Mesendoderm (in vitro differentiated cells): ENCODE data around the gene ZNF653.
"Not testable (repeated sequence)": the region's sequence is repeated elsewhere in the genome, so short reads cannot be mapped to it uniquely, and the experiment has no call there.

Source experiments
- DNase-seq: peaks from one replicate; pipeline ENCODE4 v3.0.0; 2013
- H2AK5ac ChIP-seq: 2 replicates; pipeline ENCODE4 v1.6.1; 2013; ENCODE audit warnings: low read length, inconsistent platforms
- H2BK120ac ChIP-seq: 2 replicates; pipeline ENCODE4 v1.6.1; 2013; ENCODE audit warnings: low read depth, mild to moderate bottlenecking, low read length, moderate library complexity, mixed read lengths
- H2BK15ac ChIP-seq: replicated peaks from 2 replicates; pipeline ENCODE4 v1.6.1; 2013; ENCODE audit warnings: low read depth, mild to moderate bottlenecking, moderate library complexity
- H2BK5ac ChIP-seq: 2 replicates; pipeline ENCODE4 v1.6.1; 2013; ENCODE audit warnings: low read length, inconsistent platforms
- H3K18ac ChIP-seq: 2 replicates; pipeline ENCODE4 v1.6.1; 2013; ENCODE audit warnings: mild to moderate bottlenecking, low read length, mixed read lengths
- H3K23ac ChIP-seq: one replicate; pipeline ENCODE4 v1.6.1; 2013; ENCODE audit warnings: low read length
- H3K27ac ChIP-seq: 2 replicates; pipeline ENCODE4 v1.5.1; 2013; ENCODE audit warnings: low read depth, mild to moderate bottlenecking, inconsistent platforms, low read length, moderate library complexity
- H3K27me3 ChIP-seq: 2 replicates; pipeline ENCODE4 v1.6.1; 2013; ENCODE audit warnings: low read length, control low read depth, mild to moderate bottlenecking, inconsistent platforms; ENCODE audit not compliant: insufficient read depth, poor library complexity
- H3K36me3 ChIP-seq: 2 replicates; pipeline ENCODE4 v1.6.1; 2013; ENCODE audit warnings: low read length, inconsistent platforms; ENCODE audit not compliant: control insufficient read depth, insufficient read depth
- H3K4ac ChIP-seq: one replicate; pipeline ENCODE4 v1.6.1; 2013; ENCODE audit warnings: low read depth, mild to moderate bottlenecking, low read length, moderate library complexity
- H3K4me1 ChIP-seq: 2 replicates; pipeline ENCODE4 v1.6.1; 2013; ENCODE audit warnings: low read depth, low read length, inconsistent platforms; ENCODE audit not compliant: control insufficient read depth
- H3K4me2 ChIP-seq: 2 replicates; pipeline ENCODE4 v1.6.1; 2013; ENCODE audit warnings: low read length
- H3K4me3 ChIP-seq: 2 replicates; pipeline ENCODE4 v1.5.1; 2013; ENCODE audit warnings: mild to moderate bottlenecking, low read length
- H3K56ac ChIP-seq: one replicate; pipeline ENCODE4 v1.6.1; 2013; ENCODE audit warnings: low read length
- H3K79me1 ChIP-seq: 2 replicates; pipeline ENCODE4 v1.6.1; 2013; ENCODE audit warnings: low read length, inconsistent platforms
- H3K79me2 ChIP-seq: 2 replicates; pipeline ENCODE4 v1.6.1; 2013; ENCODE audit warnings: mild to moderate bottlenecking, low read length; ENCODE audit not compliant: control insufficient read depth, insufficient read depth
- H3K9ac ChIP-seq: 2 replicates; pipeline ENCODE4 v1.6.1; 2013; ENCODE audit warnings: low read length, inconsistent platforms
- H4K5ac ChIP-seq: one replicate; pipeline ENCODE4 v1.6.1; 2013; ENCODE audit warnings: low read length
- H4K8ac ChIP-seq: one replicate; pipeline ENCODE4 v1.6.1; 2013; ENCODE audit warnings: low read depth, mild to moderate bottlenecking, control low read depth, low read length, moderate library complexity
- WGBS: extraction: QIAGEN DNeasy Blood & Tissue Kit; methylation state at CpG from one replicate; pipeline ENCODE4 v1.1.7; 2013; ENCODE audit warnings: low lambda C conversion rate, missing lambda C conversion rate; ENCODE audit not compliant: insufficient coverage; ENCODE audit errors: extremely low coverage; 5-methylcytosine and 5-hydroxymethylcytosine counted together

ZNF653 gene

GRCh38 chr19:11478167-11479089, 27.2 kb downstream of the ZNF653 start:
- no peaks in the 10 kb centered on the region for H3K79me1 ChIP-seq
- no peak overlapping the region for H3K9ac ChIP-seq
- no peak overlapping the region for H3K23ac ChIP-seq
- H4K8ac ChIP-seq: no peak overlapping the region
- H3K4ac ChIP-seq: no peak overlapping the region
- no CpG with 5 or more reads among the region's 19 CpGs for WGBS
- no peak overlapping the region for H4K5ac ChIP-seq
- DNase-seq: no peak
- H3K56ac ChIP-seq: no peak overlapping the region
- no peak overlapping the region for H2AK5ac ChIP-seq
- H3K4me1 ChIP-seq: no peaks in the 10 kb centered on the region
- H3K4me3 ChIP-seq: no peak overlapping the region
- no peak overlapping the region for H2BK5ac ChIP-seq
- no peak overlapping the region for H3K18ac ChIP-seq
- no peak overlapping the region for H3K27ac ChIP-seq
- H2BK120ac ChIP-seq: no peak overlapping the region
- no peak overlapping the region for H2BK15ac ChIP-seq
- no peak overlapping the region for H3K4me2 ChIP-seq
- H3K27me3 ChIP-seq: peaks cover 15% of the 10 kb centered on the region
- H3K36me3 ChIP-seq: no peaks in the 10 kb centered on the region
- no peaks in the 10 kb centered on the region for H3K79me2 ChIP-seq

GRCh38 chr19:11475861-11476260, 29.8 kb downstream of the ZNF653 start:
- H2BK15ac ChIP-seq: no peak overlapping the region
- no peak overlapping the region for H3K27ac ChIP-seq
- H3K27me3 ChIP-seq: peaks cover 8% of the 10 kb centered on the region
- H3K56ac ChIP-seq: no peak overlapping the region
- no peaks in the 10 kb centered on the region for H3K4me1 ChIP-seq
- no peak for DNase-seq
- no peak overlapping the region for H3K18ac ChIP-seq
- no peak overlapping the region for H4K8ac ChIP-seq
- H3K4me3 ChIP-seq: no peak overlapping the region
- no peak overlapping the region for H2BK5ac ChIP-seq
- no peak overlapping the region for H3K9ac ChIP-seq
- H4K5ac ChIP-seq: no peak overlapping the region
- no peak overlapping the region for H2AK5ac ChIP-seq
- H3K36me3 ChIP-seq: no peaks in the 10 kb centered on the region
- H3K79me2 ChIP-seq: no peaks in the 10 kb centered on the region
- no peak overlapping the region for H3K4me2 ChIP-seq
- H3K4ac ChIP-seq: no peak overlapping the region
- no peaks in the 10 kb centered on the region for H3K79me1 ChIP-seq
- no CpG with 5 or more reads among the region's 8 CpGs for WGBS
- H3K23ac ChIP-seq: no peak overlapping the region
- H2BK120ac ChIP-seq: no peak overlapping the region

- DNase-seq, H3K4me3 ChIP-seq, H4K8ac ChIP-seq, H3K56ac ChIP-seq, H3K27me3 ChIP-seq, H3K36me3 ChIP-seq, H3K23ac ChIP-seq, H3K4me2 ChIP-seq, H4K5ac ChIP-seq, H3K4me1 ChIP-seq, H3K9ac ChIP-seq, H2BK5ac ChIP-seq, H2BK120ac ChIP-seq, H3K79me2 ChIP-seq, H3K27ac ChIP-seq, H3K79me1 ChIP-seq, H3K4ac ChIP-seq, H2BK15ac ChIP-seq, H3K18ac ChIP-seq, H2AK5ac ChIP-seq: not testable (repeated sequence)
- no CpG with 5 or more reads among the region's 3 CpGs for WGBS
These were observed 30.3 kb downstream of the ZNF653 start for GRCh38 chr19:11475343-11475742.

GRCh38 chr19:11473725-11474124, 31.9 kb downstream of the ZNF653 start:
- no CpG with 5 or more reads among the region's 4 CpGs for WGBS
- Histone ChIP-seq H3K4ac (no peak overlapping the region), H3K36me3 (no peaks in the 10 kb centered on the region), H3K79me1 (no peaks in the 10 kb centered on the region), H3K23ac (no peak overlapping the region), H2BK120ac (no peak overlapping the region), H3K27me3 (no peaks in the 10 kb centered on the region), H3K79me2 (no peaks in the 10 kb centered on the region), H3K9ac (no peak overlapping the region), H3K56ac (no peak overlapping the region), H3K4me3 (no peak overlapping the region), H3K4me2 (no peak overlapping the region), H3K18ac (no peak overlapping the region), H3K4me1 (no peaks in the 10 kb centered on the region), H4K8ac (no peak overlapping the region), H4K5ac (no peak overlapping the region), H2AK5ac (no peak overlapping the region), H3K27ac (no peak overlapping the region), H2BK5ac (no peak overlapping the region), H2BK15ac (no peak overlapping the region)
- no peak for DNase-seq

- not testable (repeated sequence) for H2BK15ac ChIP-seq, H4K8ac ChIP-seq, DNase-seq, H3K9ac ChIP-seq, H4K5ac ChIP-seq, H3K56ac ChIP-seq, H3K4ac ChIP-seq, H2AK5ac ChIP-seq, H3K79me2 ChIP-seq, H3K4me1 ChIP-seq, H2BK120ac ChIP-seq, H3K36me3 ChIP-seq, H3K27me3 ChIP-seq, H3K4me3 ChIP-seq, H2BK5ac ChIP-seq, H3K23ac ChIP-seq, H3K27ac ChIP-seq, H3K79me1 ChIP-seq, H3K18ac ChIP-seq, H3K4me2 ChIP-seq
- WGBS: no CpG with 5 or more reads among the region's 8 CpGs
These were observed 37.3 kb downstream of the ZNF653 start for GRCh38 chr19:11468266-11468845.
